HL-60 (cell line): ENCODE results near the gene SMG6.

ENCODE experiments used
- DNase-seq, 2 experiments: peaks; one replicate each; pipeline ENCODE4 v3.0.0-alpha.2; 2010 to 2020; ENCODE audit warnings: low read depth in 1 of 2, low spot score in 1 of 2
- H3K27ac ChIP-seq: fragments of 250-450 bp; sonication (Bioruptor Pico); replicated peaks from 2 replicates; pipeline ENCODE4 v1.5.1; 2020; ENCODE audit warnings: mild to moderate bottlenecking, moderate library complexity
- H3K27me3 ChIP-seq: fragments of 250-450 bp; sonication (Bioruptor Pico); 2 replicates; pipeline ENCODE4 v1.5.1; 2021; ENCODE audit warnings: mild to moderate bottlenecking, moderate library complexity; ENCODE audit not compliant: insufficient read depth, poor library complexity, severe bottlenecking
- H3K4me3 ChIP-seq: replicated peaks from 2 replicates; pipeline ENCODE4 v1.5.1; 2011; ENCODE audit warnings: mild to moderate bottlenecking, control low read depth, low read length; ENCODE audit not compliant: insufficient read depth
- CTCF ChIP-seq: IDR thresholded peaks from one replicate; pipeline ENCODE4 v1.5.1; 2011; ENCODE audit warnings: low read length, control low read depth, inconsistent platforms; ENCODE audit not compliant: insufficient read depth
- GABPA ChIP-seq: IDR thresholded peaks from 2 replicates; pipeline ENCODE4 v1.6.1; 2012; ENCODE audit warnings: low read depth
- POLR2AphosphoS5 ChIP-seq: IDR thresholded peaks from 2 replicates; pipeline ENCODE4 v1.6.1; 2012; ENCODE audit warnings: low read depth
- REST ChIP-seq: IDR thresholded peaks from 2 replicates; pipeline ENCODE4 v1.6.1; 2012; ENCODE audit warnings: low read depth; ENCODE audit not compliant: insufficient replicate concordance
- SPI1 ChIP-seq: IDR thresholded peaks from 2 replicates; pipeline ENCODE4 v1.6.1; 2012; ENCODE audit warnings: low read depth, mild to moderate bottlenecking, borderline replicate concordance

SMG6 gene

GRCh38 chr17:2025622-2026309 lies 277.8 kb downstream of the SMG6 start:
- TF ChIP-seq REST = no peak
- no peak for TF ChIP-seq SPI1
- TF ChIP-seq POLR2AphosphoS5 = no peak
- TF ChIP-seq GABPA = no peak
- TF ChIP-seq CTCF = no peak
- Histone ChIP-seq H3K27me3 (peaks cover 8% of the 10 kb centered on the region), H3K4me3 (peak overlapping the region; percentile 23), H3K27ac (no peak overlapping the region)
- peak in 1 of 2 experiments; percentile 25 for DNase-seq

DNA sequence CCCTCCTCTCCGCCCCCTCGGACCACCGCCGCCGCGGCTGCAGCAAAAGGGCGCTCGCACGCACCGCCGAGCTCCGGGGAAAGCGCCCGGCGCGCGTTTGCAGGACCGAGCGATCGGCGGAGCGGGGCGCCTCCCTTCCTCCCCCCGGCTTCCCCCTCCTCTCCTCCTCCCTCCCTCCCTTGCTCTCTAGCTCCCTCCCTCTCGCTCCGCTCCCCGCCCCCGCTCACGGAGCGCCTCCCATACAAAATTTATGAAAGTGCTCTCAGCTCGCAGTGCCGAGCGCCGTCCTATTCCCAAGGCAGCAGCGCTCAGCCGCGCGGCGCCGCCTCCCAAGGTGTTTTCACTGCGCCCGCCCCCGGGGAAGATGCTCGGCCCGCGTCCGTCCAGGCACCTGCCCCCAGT lies 278.4 kb downstream of the SMG6 start, which contains the start of gene RTN4RL1:
Gene RTN4RL1 (minus strand): TSS at position 115 of the 402 bp plus-strand sequence. CDS start 469 bp downstream, outside the sequence.
- Histone ChIP-seq H3K27me3 (peaks cover 8% of the 10 kb centered on the region), H3K27ac (no peak within 1 kb of the TSS), H3K4me3 (peak within 1 kb of the TSS; percentile 23)
- DNase-seq = peak in 1 of 2 experiments; percentile 31
- TF ChIP-seq REST (no peak), POLR2AphosphoS5 (no peak), CTCF (no peak), SPI1 (no peak), GABPA (no peak)

DNA sequence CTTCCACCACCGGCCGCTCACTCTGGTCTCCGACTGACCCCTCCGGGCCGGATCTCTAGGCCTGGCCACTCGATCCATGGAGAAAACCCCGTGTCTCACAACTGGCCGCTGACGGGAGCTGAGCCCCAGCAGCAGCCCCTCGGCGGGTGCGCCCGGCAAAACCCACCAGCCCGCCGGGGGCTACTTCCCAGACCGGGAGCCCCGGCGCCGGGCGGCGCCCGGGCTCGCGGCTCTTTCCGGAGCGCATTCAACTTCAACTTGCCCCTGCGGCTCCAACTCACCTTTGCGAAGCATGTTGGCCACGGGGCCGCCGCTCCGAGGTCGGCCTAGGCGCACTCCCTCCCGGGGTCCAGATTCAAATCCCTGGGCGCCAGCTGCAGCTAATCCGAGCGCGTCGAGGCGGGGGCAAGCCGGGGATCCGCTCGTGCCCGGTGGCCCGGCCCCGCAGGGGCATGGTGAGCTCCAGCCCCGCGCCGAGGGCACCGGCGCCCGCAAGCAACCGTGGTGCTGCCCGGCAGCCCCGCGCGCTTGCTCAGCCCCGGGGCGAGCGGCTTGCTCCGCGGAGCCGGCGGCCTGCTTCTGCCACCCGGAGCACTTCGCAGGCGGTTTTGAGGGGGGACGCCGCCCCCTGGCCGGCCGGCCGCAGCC lies 278.9 kb downstream of the SMG6 start:
- peak overlapping the region; percentile 23 for H3K4me3 ChIP-seq
- no peak for TF ChIP-seq GABPA
- no peak for TF ChIP-seq CTCF
- TF ChIP-seq SPI1 = no peak
- TF ChIP-seq REST = no peak
- TF ChIP-seq POLR2AphosphoS5 = no peak
- peaks cover 8% of the 10 kb centered on the region for H3K27me3 ChIP-seq
- no peak for DNase-seq
- H3K27ac ChIP-seq = no peak overlapping the region
